ENCODE results near the gene VTCN1.

VTCN1 gene

GRCh38 chr1:117135329-117135728, 75.4 kb downstream of the VTCN1 start:
- DNase-seq, result no peak
- H3K9me2 ChIP-seq (replicated peaks; ENCODE audit: insufficient read depth, low read length), result no peaks in the 10 kb centered on the region
- H3K4me3 ChIP-seq (ENCODE audit: low read length), result no peak overlapping the region
- H3K27me3 ChIP-seq (replicated peaks; ENCODE audit: insufficient read depth, low read length), result no peaks in the 10 kb centered on the region
- H3K79me2 ChIP-seq (ENCODE audit: low read length), result no peaks in the 10 kb centered on the region
- H3K9ac ChIP-seq (ENCODE audit: low read length), result no peak overlapping the region
- H3K9me3 ChIP-seq (replicated peaks; ENCODE audit: insufficient read depth, low read length), result no peaks in the 10 kb centered on the region
- H2AFZ ChIP-seq (ENCODE audit: low read length), result no peak overlapping the region
- no peak for TF ChIP-seq EZH2phosphoT487 (IDR thresholded peaks at IDR 0.05; ENCODE audit: low read length)
- TF ChIP-seq EZH2 (optimal IDR thresholded peaks at IDR 0.05; ENCODE audit: low read depth, low read length), result no peak
- no peak for TF ChIP-seq CTCF (IDR thresholded peaks at IDR 0.05; ENCODE audit: low read length)
- no peaks in the 10 kb centered on the region for H4K20me1 ChIP-seq (ENCODE audit: insufficient read depth, low read length)
- no peaks in the 10 kb centered on the region for H3K4me1 ChIP-seq (ENCODE audit: low read length)
- no peak overlapping the region for H3K27ac ChIP-seq (ENCODE audit: low read length)
- no peaks in the 10 kb centered on the region for H3K36me3 ChIP-seq (replicated peaks; ENCODE audit: insufficient read depth, low read length)
- H3K4me2 ChIP-seq (ENCODE audit: low read depth, low read length), result no peak overlapping the region
- no peaks in the 10 kb centered on the region for H3F3A ChIP-seq (ENCODE audit: insufficient read depth, low read length)

- Histone ChIP-seq H3K9ac (ENCODE audit: low read length) (no peak overlapping the region), H3K36me3 (replicated peaks; ENCODE audit: insufficient read depth, low read length) (no peaks in the 10 kb centered on the region), H2AFZ (ENCODE audit: low read length) (no peak overlapping the region), H3K4me1 (ENCODE audit: low read length) (no peaks in the 10 kb centered on the region), H3K9me3 (replicated peaks; ENCODE audit: insufficient read depth, low read length) (no peaks in the 10 kb centered on the region), H3K27me3 (replicated peaks; ENCODE audit: insufficient read depth, low read length) (no peaks in the 10 kb centered on the region), H3K4me3 (ENCODE audit: low read length) (no peak overlapping the region), H3K9me2 (replicated peaks; ENCODE audit: insufficient read depth, low read length) (no peaks in the 10 kb centered on the region), H3K79me2 (ENCODE audit: low read length) (no peaks in the 10 kb centered on the region), H3F3A (ENCODE audit: insufficient read depth, low read length) (no peaks in the 10 kb centered on the region), H3K4me2 (ENCODE audit: low read depth, low read length) (no peak overlapping the region), H3K27ac (ENCODE audit: low read length) (no peak overlapping the region), H4K20me1 (ENCODE audit: insufficient read depth, low read length) (no peaks in the 10 kb centered on the region)
- no peak for DNase-seq
- TF ChIP-seq EZH2 (optimal IDR thresholded peaks at IDR 0.05; ENCODE audit: low read depth, low read length) (no peak), EZH2phosphoT487 (IDR thresholded peaks at IDR 0.05; ENCODE audit: low read length) (no peak), CTCF (IDR thresholded peaks at IDR 0.05; ENCODE audit: low read length) (no peak)
Observed at GRCh38 chr1:117130526-117130925, 80.2 kb downstream of the VTCN1 start.

- Histone ChIP-seq H3K9me3 (replicated peaks; ENCODE audit: insufficient read depth, low read length) (no peaks in the 10 kb centered on the region), H3F3A (ENCODE audit: insufficient read depth, low read length) (no peaks in the 10 kb centered on the region), H3K4me1 (ENCODE audit: low read length) (no peaks in the 10 kb centered on the region), H2AFZ (ENCODE audit: low read length) (no peak overlapping the region), H4K20me1 (ENCODE audit: insufficient read depth, low read length) (no peaks in the 10 kb centered on the region), H3K9me2 (replicated peaks; ENCODE audit: insufficient read depth, low read length) (no peaks in the 10 kb centered on the region), H3K27me3 (replicated peaks; ENCODE audit: insufficient read depth, low read length) (no peaks in the 10 kb centered on the region), H3K9ac (ENCODE audit: low read length) (no peak overlapping the region), H3K27ac (ENCODE audit: low read length) (no peak overlapping the region), H3K79me2 (ENCODE audit: low read length) (no peaks in the 10 kb centered on the region), H3K36me3 (replicated peaks; ENCODE audit: insufficient read depth, low read length) (no peaks in the 10 kb centered on the region), H3K4me3 (ENCODE audit: low read length) (no peak overlapping the region), H3K4me2 (ENCODE audit: low read depth, low read length) (no peak overlapping the region)
- peak; percentile 36 for DNase-seq
- no peak for TF ChIP-seq EZH2 (optimal IDR thresholded peaks at IDR 0.05; ENCODE audit: low read depth, low read length)
- TF ChIP-seq CTCF (IDR thresholded peaks at IDR 0.05; ENCODE audit: low read length), result peak; percentile 37
Observed at GRCh38 chr1:117128323-117129079, 82.2 kb downstream of the VTCN1 start.
